Measurements from ENCODE around the gene RAB32.

DNA sequence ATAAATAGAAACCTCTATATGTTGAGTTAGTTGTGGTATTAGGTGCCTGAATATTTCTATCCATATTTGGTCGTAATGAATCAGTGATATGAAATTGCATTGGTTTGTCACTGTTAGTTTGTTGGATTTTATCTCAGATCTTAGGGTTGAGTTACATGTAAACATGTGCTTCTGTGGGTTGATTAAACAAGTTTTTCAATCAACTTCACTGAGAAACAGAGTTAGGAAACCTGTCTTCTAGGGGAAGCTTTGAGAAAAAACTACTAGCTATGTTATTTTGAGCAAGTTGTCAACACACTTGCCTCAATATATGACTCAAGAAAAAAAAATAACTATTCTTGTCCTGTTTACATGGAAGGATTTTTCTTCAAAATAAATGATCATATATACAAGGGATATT is 40.3 kb downstream of the RAB32 start:
- TF ChIP-seq CTCF (conservative IDR thresholded peaks at IDR 0.05), result no peak
- TF ChIP-seq EZH2 (IDR thresholded peaks at IDR 0.05; ENCODE audit: low read depth), result no peak

Data from PC-9 (cell line).